ENCODE results near the gene SH2D2A. TPM values are rescaled to one million over a fixed set of nuclear protein-coding genes. Genes with fewer than 3 reads are reported as not detected.

SH2D2A gene
- total RNA-seq, 1 donor from 2014 or later = not detected

DNA sequence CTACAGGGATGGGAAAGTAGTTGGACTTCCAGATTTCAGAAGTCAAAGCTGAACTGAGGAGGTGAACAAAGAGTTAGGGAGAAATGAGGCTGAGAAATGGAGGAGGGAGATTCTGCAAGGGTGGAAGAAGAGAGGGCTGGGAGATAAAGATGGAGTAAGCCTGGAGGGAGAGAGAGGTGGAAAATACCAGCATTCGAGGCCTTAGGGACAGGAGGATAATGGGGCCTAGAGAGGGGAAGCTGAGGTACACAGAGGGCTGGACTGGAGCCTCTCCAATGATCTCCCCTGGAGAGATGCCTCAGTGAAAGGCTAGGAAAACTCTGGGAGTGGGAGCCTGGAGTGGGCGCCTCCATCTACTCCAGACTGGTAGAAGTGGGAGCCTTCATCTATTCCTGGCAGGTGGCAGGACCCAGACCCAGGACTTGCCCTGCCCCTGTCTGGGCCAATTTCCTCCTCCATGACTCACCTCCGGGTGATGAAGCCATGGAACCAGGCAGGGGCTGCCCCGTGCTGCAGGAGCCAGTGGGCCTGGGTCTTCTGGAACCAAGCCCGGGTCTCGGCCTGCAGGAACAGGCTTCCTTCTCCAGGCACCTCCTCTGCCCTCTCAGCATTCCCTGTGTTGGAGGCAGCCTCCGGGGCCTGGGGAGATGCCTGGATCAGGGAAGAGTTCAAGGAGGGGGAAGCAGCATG is 1.9 kb downstream of the SH2D2A start:
- H3K4me3 Mint-ChIP-seq (ENCODE audit: low read depth) = peak overlapping the region; percentile 38
- H3K27ac Mint-ChIP-seq = no peak overlapping the region
- TF ChIP-seq, protein P1, sequence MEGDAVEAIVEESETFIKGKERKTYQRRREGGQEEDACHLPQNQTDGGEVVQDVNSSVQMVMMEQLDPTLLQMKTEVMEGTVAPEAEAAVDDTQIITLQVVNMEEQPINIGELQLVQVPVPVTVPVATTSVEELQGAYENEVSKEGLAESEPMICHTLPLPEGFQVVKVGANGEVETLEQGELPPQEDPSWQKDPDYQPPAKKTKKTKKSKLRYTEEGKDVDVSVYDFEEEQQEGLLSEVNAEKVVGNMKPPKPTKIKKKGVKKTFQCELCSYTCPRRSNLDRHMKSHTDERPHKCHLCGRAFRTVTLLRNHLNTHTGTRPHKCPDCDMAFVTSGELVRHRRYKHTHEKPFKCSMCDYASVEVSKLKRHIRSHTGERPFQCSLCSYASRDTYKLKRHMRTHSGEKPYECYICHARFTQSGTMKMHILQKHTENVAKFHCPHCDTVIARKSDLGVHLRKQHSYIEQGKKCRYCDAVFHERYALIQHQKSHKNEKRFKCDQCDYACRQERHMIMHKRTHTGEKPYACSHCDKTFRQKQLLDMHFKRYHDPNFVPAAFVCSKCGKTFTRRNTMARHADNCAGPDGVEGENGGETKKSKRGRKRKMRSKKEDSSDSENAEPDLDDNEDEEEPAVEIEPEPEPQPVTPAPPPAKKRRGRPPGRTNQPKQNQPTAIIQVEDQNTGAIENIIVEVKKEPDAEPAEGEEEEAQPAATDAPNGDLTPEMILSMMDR (IDR thresholded peaks at IDR 0.05; ENCODE audit: unreplicated experiment) = no peak
- no peaks in the 10 kb centered on the region for H3K36me3 Mint-ChIP-seq (ENCODE audit: insufficient read depth)
- no peaks in the 10 kb centered on the region for H3K9me3 Mint-ChIP-seq (ENCODE audit: low read depth)
- DNase-seq (ENCODE audit: low spot score, unreplicated experiment) = no peak
- H3K27me3 Mint-ChIP-seq = peaks cover 63% of the 10 kb centered on the region
- peaks cover 4% of the 10 kb centered on the region for H3K4me1 Mint-ChIP-seq (ENCODE audit: low read depth)

DNA sequence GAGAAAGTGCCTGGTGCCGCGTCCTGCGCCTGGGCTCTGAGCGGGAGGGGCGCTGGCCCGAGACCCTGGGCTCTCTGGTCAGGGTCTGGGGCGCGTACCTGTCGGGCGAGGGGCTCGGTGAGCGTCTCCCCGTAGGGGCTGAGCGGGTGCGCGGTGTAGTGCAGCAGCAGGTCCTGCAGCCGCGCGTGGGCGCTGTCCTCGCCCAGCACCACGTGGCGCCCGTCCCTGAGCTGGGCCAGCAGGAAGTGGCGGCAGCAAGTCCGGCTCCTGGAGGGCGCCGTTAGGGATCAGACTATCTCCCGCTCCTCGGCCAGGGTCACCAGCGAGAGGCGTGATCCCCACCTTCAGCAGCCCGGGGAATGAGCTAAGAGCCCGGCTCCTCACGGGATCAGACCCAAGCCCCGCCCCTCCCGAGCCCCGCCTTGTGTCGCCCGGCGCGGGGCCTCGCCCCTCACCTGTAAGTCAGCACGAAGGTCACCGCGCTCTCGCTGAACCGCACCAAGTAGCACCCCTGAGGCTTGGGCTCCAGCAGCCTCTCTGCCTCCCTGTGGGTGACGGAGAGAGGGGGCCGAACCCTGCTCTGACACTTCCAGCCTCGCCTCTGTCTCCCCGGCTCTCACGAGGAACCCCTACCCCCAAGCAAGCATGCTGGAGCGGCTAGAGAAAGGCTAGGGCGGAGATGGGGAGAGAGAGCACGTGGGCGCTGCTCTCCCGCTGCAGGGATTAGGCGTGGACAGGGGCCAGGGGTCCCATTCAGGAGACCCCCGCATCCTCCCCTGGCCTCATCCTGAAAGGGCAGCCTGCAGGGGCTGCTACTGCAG is 2.7 kb downstream of the SH2D2A start:
- H3K27ac Mint-ChIP-seq = no peak overlapping the region
- peak overlapping the region; percentile 60 for H3K4me3 Mint-ChIP-seq (ENCODE audit: low read depth)
- H3K9me3 Mint-ChIP-seq (ENCODE audit: low read depth) = no peaks in the 10 kb centered on the region
- peaks cover 62% of the 10 kb centered on the region for H3K27me3 Mint-ChIP-seq
- no peaks in the 10 kb centered on the region for H3K36me3 Mint-ChIP-seq (ENCODE audit: insufficient read depth)
- DNase-seq (ENCODE audit: low spot score, unreplicated experiment) = peak; percentile 45
- TF ChIP-seq, protein P1 (IDR thresholded peaks at IDR 0.05; ENCODE audit: unreplicated experiment) = peak; percentile 66
- H3K4me1 Mint-ChIP-seq (ENCODE audit: low read depth) = peaks cover 4% of the 10 kb centered on the region

DNA sequence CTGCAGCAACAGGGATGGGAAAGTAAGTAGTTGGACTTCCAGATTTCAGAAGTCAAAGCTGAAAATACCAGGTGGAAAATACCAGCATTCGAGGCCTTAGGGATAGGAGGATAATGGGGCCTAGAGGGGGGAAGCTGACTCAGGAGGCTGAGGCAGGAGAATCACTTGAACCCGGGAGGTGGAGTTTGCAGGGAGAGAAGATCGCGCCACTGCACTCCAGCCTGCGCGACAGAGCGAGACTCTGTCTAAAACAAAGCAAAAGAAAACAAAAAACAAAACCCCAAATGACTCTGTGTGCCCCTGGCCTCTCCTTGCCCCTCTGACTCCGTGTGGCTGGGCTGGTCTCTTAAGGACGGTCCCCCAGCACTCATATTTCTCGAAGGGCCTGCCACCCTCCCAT is 3.4 kb downstream of the SH2D2A start:
- H3K9me3 Mint-ChIP-seq (ENCODE audit: low read depth) = no peaks in the 10 kb centered on the region
- H3K4me3 Mint-ChIP-seq (ENCODE audit: low read depth) = peak overlapping the region; percentile 60
- peaks cover 60% of the 10 kb centered on the region for H3K27me3 Mint-ChIP-seq
- no peak overlapping the region for H3K27ac Mint-ChIP-seq
- H3K4me1 Mint-ChIP-seq (ENCODE audit: low read depth) = peaks cover 4% of the 10 kb centered on the region
- no peak for DNase-seq (ENCODE audit: low spot score, unreplicated experiment)
- H3K36me3 Mint-ChIP-seq (ENCODE audit: insufficient read depth) = no peaks in the 10 kb centered on the region
- TF ChIP-seq, protein P1 (IDR thresholded peaks at IDR 0.05; ENCODE audit: unreplicated experiment) = no peak

DNA sequence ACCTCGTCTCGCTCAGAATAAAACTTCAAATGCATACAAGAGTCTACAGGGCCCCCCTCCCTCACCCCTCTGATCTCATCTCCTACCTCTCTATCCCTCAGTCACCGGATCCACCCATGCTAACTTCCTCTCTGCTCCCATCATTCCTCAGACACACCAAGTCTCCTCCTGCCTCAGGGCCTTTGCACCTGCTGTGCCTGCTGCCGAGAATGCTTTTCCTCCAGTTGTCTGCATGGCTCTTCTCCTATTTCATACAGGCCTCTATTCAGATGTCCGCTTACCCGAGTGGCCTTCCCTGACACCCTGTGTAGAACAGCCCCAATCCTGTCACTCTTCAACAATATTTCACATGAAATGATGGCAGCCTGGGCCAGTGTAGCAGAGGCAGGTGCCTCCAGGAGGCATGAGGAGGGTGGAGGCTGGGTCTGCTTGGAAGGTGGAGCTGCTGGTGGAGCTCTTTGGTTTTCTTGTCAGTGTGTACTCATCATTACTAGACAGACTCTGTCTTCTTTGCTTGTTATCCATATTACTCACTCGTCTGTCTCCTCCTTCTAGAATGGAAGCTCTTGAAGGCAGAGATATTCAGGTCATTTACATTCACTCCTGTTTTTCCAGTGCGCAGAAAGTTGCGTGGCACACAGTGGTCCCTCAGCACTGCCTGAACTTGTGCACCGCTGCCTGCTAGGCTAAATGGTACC is 4.2 kb downstream of the SH2D2A start:
- DNase-seq (ENCODE audit: low spot score, unreplicated experiment) = no peak
- TF ChIP-seq, protein P1 (IDR thresholded peaks at IDR 0.05; ENCODE audit: unreplicated experiment) = no peak
- H3K4me1 Mint-ChIP-seq (ENCODE audit: low read depth) = peaks cover 4% of the 10 kb centered on the region
- no peak overlapping the region for H3K4me3 Mint-ChIP-seq (ENCODE audit: low read depth)
- no peaks in the 10 kb centered on the region for H3K36me3 Mint-ChIP-seq (ENCODE audit: insufficient read depth)
- H3K9me3 Mint-ChIP-seq (ENCODE audit: low read depth) = no peaks in the 10 kb centered on the region
- H3K27me3 Mint-ChIP-seq = peaks cover 63% of the 10 kb centered on the region
- no peak overlapping the region for H3K27ac Mint-ChIP-seq

DNA sequence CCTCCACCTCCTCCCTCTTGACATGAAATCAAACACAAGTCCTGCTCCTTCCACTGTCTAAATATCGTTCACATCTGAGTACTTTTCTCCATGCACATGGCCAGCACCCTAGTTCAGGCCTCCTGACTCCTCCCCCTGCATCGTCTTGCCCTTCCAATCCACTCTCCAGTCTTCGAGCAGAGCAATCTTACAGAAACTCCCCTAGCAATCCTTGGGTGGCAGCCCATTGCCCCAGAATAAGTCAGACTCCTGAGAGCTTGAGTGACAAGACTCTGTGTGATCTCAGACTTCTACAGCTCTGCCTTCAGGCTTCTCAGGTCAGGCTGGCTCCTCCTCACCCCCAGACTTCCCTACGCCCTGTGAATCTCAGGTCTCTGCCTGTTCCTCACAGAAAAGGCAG is 5.5 kb downstream of the SH2D2A start:
- H3K4me1 Mint-ChIP-seq (ENCODE audit: low read depth) = peaks cover 4% of the 10 kb centered on the region
- H3K36me3 Mint-ChIP-seq (ENCODE audit: insufficient read depth) = no peaks in the 10 kb centered on the region
- DNase-seq (ENCODE audit: low spot score, unreplicated experiment) = no peak
- peaks cover 57% of the 10 kb centered on the region for H3K27me3 Mint-ChIP-seq
- H3K4me3 Mint-ChIP-seq (ENCODE audit: low read depth) = no peak overlapping the region
- no peaks in the 10 kb centered on the region for H3K9me3 Mint-ChIP-seq (ENCODE audit: low read depth)
- TF ChIP-seq, protein P1 (IDR thresholded peaks at IDR 0.05; ENCODE audit: unreplicated experiment) = no peak
- no peak overlapping the region for H3K27ac Mint-ChIP-seq

All from progenitor cell of endocrine pancreas (in vitro differentiated cells).